WTC11 (cell line): ENCODE data around the gene SSU72.

ENCODE experiments used
- CTCF ChIP-seq: fragments of 200-600 bp; IDR thresholded peaks from 2 replicates; pipeline ENCODE4 v1.8.0; 2022; ENCODE audit warnings: antibody characterized with exemption
- ZBTB21 ChIP-seq: sonication (generic); formaldehyde crosslinking; IDR thresholded peaks from 2 replicates; pipeline ENCODE4 v1.8.1; 2023; ENCODE audit warnings: mild to moderate bottlenecking, missing genetic modification reagents, borderline replicate concordance

GRCh38 chr1:1537626-1538250 is 36.9 kb downstream of the SSU72 start:
- no peak for TF ChIP-seq CTCF
- TF ChIP-seq ZBTB21 (CRISPR knock-in tag): no peak
